GM21717 (cell line): ENCODE measurements around the gene CPLX1.
"Not testable (repeated sequence)": the region's sequence is repeated elsewhere in the genome, so short reads cannot be mapped to it uniquely, and the experiment has no call there.

Source experiments
- ATAC-seq: cut with Tn5 transposase; IDR thresholded peaks from one replicate; pipeline ENCODE4 v1.9.1; 2021; ENCODE audit warnings: mild to moderate bottlenecking, moderate library complexity; ENCODE audit not compliant: unreplicated experiment

Gene CPLX1

GRCh38 chr4:742096-742741 lies 83.7 kb downstream of the CPLX1 start:
- no peak for ATAC-seq

GRCh38 chr4:740656-741282 lies 85.2 kb downstream of the CPLX1 start:
- ATAC-seq = no peak

GRCh38 chr4:740011-740410 lies 85.9 kb downstream of the CPLX1 start:
- no peak for ATAC-seq

- ATAC-seq = no peak
Measured at GRCh38 chr4:739569-739968, 86.4 kb downstream of the CPLX1 start.

GRCh38 chr4:738781-739280 lies 87.1 kb downstream of the CPLX1 start:
- no peak for ATAC-seq

- not testable (repeated sequence) for ATAC-seq
Measured at GRCh38 chr4:736561-736960, 89.4 kb downstream of the CPLX1 start.

- ATAC-seq = no peak
Measured at GRCh38 chr4:735583-735982, 90.3 kb downstream of the CPLX1 start.
